H9 (cell line): ENCODE measurements around the gene RFFL. TPM values are rescaled to one million over a fixed set of nuclear protein-coding genes. Genes with fewer than 3 reads are reported as not detected.
A peak's percentile ranks its signal among the peaks of the same experiment; 100 is the strongest.

Experiments used
- DNase-seq: peaks from one replicate; pipeline ENCODE4 v3.0.0-alpha.2; 2017
- H2AFZ ChIP-seq: one replicate; pipeline ENCODE4 v1.6.1; 2013; ENCODE audit warnings: mild to moderate bottlenecking, low read length, control low read depth, moderate library complexity
- H2AK5ac ChIP-seq: 2 replicates; pipeline ENCODE4 v1.6.1; 2013; ENCODE audit warnings: low read length, control low read depth, mixed read lengths; ENCODE audit not compliant: insufficient read length
- H2BK120ac ChIP-seq: one replicate; pipeline ENCODE4 v1.6.1; 2013; ENCODE audit warnings: low read depth, mild to moderate bottlenecking, low read length, control low read depth, inconsistent platforms; ENCODE audit not compliant: poor library complexity, severe bottlenecking
- H2BK12ac ChIP-seq: 2 replicates; pipeline ENCODE4 v1.6.1; 2013; ENCODE audit warnings: low read length, control low read depth, mixed read lengths, low read depth; ENCODE audit not compliant: insufficient read length
- H2BK15ac ChIP-seq: 2 replicates; pipeline ENCODE4 v1.6.1; 2013; ENCODE audit warnings: low read depth, low read length, control low read depth
- H2BK20ac ChIP-seq: one replicate; pipeline ENCODE4 v1.6.1; 2013; ENCODE audit warnings: low read depth, mild to moderate bottlenecking, low read length, control low read depth, inconsistent platforms; ENCODE audit not compliant: poor library complexity, severe bottlenecking
- H2BK5ac ChIP-seq: 2 replicates; pipeline ENCODE4 v1.6.1; 2013; ENCODE audit warnings: low read length, control low read depth, mixed read lengths; ENCODE audit not compliant: insufficient read length
- H3K14ac ChIP-seq: 2 replicates; pipeline ENCODE4 v1.6.1; 2013; ENCODE audit warnings: low read length, control low read depth; ENCODE audit not compliant: insufficient read depth
- H3K18ac ChIP-seq: 2 replicates; pipeline ENCODE4 v1.6.1; 2013; ENCODE audit warnings: low read depth, mild to moderate bottlenecking, mixed read lengths, low read length, control low read depth; ENCODE audit not compliant: insufficient read length
- H3K23ac ChIP-seq: 2 replicates; pipeline ENCODE4 v1.6.1; 2013; ENCODE audit warnings: low read length, control low read depth, mixed read lengths, low read depth; ENCODE audit not compliant: insufficient read length
- H3K23me2 ChIP-seq: 2 replicates; pipeline ENCODE4 v1.6.1; 2013; ENCODE audit warnings: low read depth, mild to moderate bottlenecking, mixed read lengths, low read length, control low read depth; ENCODE audit not compliant: insufficient read length, poor library complexity, severe bottlenecking
- H3K27ac ChIP-seq: 2 replicates; pipeline ENCODE4 v1.5.1; 2013; ENCODE audit warnings: low read length, control low read depth, mixed read lengths, low read depth; ENCODE audit not compliant: insufficient read length
- H3K27me3 ChIP-seq: 2 replicates; pipeline ENCODE4 v1.6.1; 2013; ENCODE audit warnings: low read length, control low read depth, inconsistent platforms; ENCODE audit not compliant: insufficient read depth
- H3K4ac ChIP-seq: 2 replicates; pipeline ENCODE4 v1.6.1; 2013; ENCODE audit warnings: low read depth, mild to moderate bottlenecking, control low read depth, inconsistent platforms, low read length, moderate library complexity
- H3K4me1 ChIP-seq: 2 replicates; pipeline ENCODE4 v1.6.1; 2013; ENCODE audit warnings: low read length, control low read depth, inconsistent platforms; ENCODE audit not compliant: insufficient read depth
- H3K4me2 ChIP-seq: 2 replicates; pipeline ENCODE4 v1.6.1; 2013; ENCODE audit warnings: low read length, control low read depth, mixed read lengths; ENCODE audit not compliant: insufficient read length, insufficient read depth
- H3K56ac ChIP-seq: 2 replicates; pipeline ENCODE4 v1.6.1; 2013; ENCODE audit warnings: low read depth, mild to moderate bottlenecking, mixed read lengths, low read length, control low read depth; ENCODE audit not compliant: insufficient read length
- H3K79me1 ChIP-seq: 2 replicates; pipeline ENCODE4 v1.6.1; 2013; ENCODE audit warnings: low read depth, mild to moderate bottlenecking, moderate library complexity, low read length, control low read depth, inconsistent platforms; ENCODE audit not compliant: insufficient read depth, poor library complexity, severe bottlenecking
- H3K79me2 ChIP-seq: 2 replicates; pipeline ENCODE4 v1.6.1; 2013; ENCODE audit warnings: low read length, control low read depth, inconsistent platforms; ENCODE audit not compliant: insufficient read depth
- H3K9ac ChIP-seq: 2 replicates; pipeline ENCODE4 v1.6.1; 2013; ENCODE audit warnings: low read length, control low read depth, mixed read lengths; ENCODE audit not compliant: insufficient read length; ENCODE audit errors: extremely low read depth
- H3K9me3 ChIP-seq: one replicate; pipeline ENCODE4 v1.6.1; 2013; ENCODE audit warnings: low read depth, low read length, inconsistent platforms; ENCODE audit not compliant: control insufficient read depth
- H3T11ph ChIP-seq: one replicate; pipeline ENCODE4 v1.6.1; 2013; ENCODE audit warnings: mild to moderate bottlenecking, low read length, control low read depth, inconsistent platforms
- H4K20me1 ChIP-seq: one replicate; pipeline ENCODE4 v1.6.1; 2013; ENCODE audit not compliant: control insufficient read depth, insufficient read length, insufficient read depth
- H4K5ac ChIP-seq: 2 replicates; pipeline ENCODE4 v1.6.1; 2013; ENCODE audit warnings: low read depth, mild to moderate bottlenecking, mixed read lengths, low read length, control low read depth; ENCODE audit not compliant: insufficient read length
- H4K8ac ChIP-seq: replicated peaks from 2 replicates; pipeline ENCODE4 v1.6.1; 2013; ENCODE audit warnings: low read length, control low read depth, mixed read lengths, low read depth; ENCODE audit not compliant: insufficient read length
- H4K91ac ChIP-seq: 2 replicates; pipeline ENCODE4 v1.6.1; 2013; ENCODE audit warnings: low read depth, mild to moderate bottlenecking, moderate library complexity, mixed read lengths, low read length, control low read depth; ENCODE audit not compliant: insufficient read length
- H3K27ac Mint-ChIP-seq, 3 experiments: 2 replicates in 2 of 3; 3 replicates in 1 of 3; pipeline ENCODE4 v1.8.0; 2020 to 2021; ENCODE audit warnings: mixed read lengths in 3 of 3, mild to moderate bottlenecking in 1 of 3, moderate library complexity in 1 of 3
- H3K27me3 Mint-ChIP-seq: 2 replicates; pipeline ENCODE4 v1.8.0; 2021; ENCODE audit warnings: low read depth, mild to moderate bottlenecking, moderate library complexity, mixed read lengths
- H3K36me3 Mint-ChIP-seq, 3 experiments: 2 replicates in 2 of 3; 3 replicates in 1 of 3; pipeline ENCODE4 v1.8.0; 2020 to 2021; ENCODE audit warnings: low read depth in 3 of 3, mixed read lengths in 3 of 3; ENCODE audit not compliant: insufficient read depth in 1 of 3
- H3K4me1 Mint-ChIP-seq, 2 experiments: 2 replicates each; pipeline ENCODE4 v1.8.0; 2020; ENCODE audit warnings: mixed read lengths in 2 of 2
- H3K4me3 Mint-ChIP-seq, 2 experiments: 2 replicates in 1 of 2; 3 replicates in 1 of 2; pipeline ENCODE4 v1.8.0; 2020 to 2021; ENCODE audit warnings: mild to moderate bottlenecking in 2 of 2, mixed read lengths in 2 of 2, moderate library complexity in 1 of 2
- H3K9me3 Mint-ChIP-seq, 2 experiments: 2 replicates in 1 of 2; 3 replicates in 1 of 2; pipeline ENCODE4 v1.8.0; 2020; ENCODE audit warnings: mild to moderate bottlenecking in 2 of 2, mixed read lengths in 2 of 2, moderate library complexity in 1 of 2
- CTCF ChIP-seq: fragments of 200-600 bp; sonication (generic); conservative IDR thresholded peaks from 3 replicates; pipeline ENCODE4 v1.8.0; 2021; ENCODE audit warnings: antibody characterized with exemption, mild to moderate bottlenecking
- WGBS: extraction: QIAGEN DNeasy Blood & Tissue Kit; methylation state at CpG from one replicate; pipeline ENCODE4 v1.1.7; 2013; ENCODE audit warnings: missing lambda C conversion rate, low lambda C conversion rate, mixed read lengths; ENCODE audit not compliant: insufficient read length; ENCODE audit errors: extremely low coverage; 5-methylcytosine and 5-hydroxymethylcytosine counted together
- total RNA-seq: library from RNA; stranded (reverse); gene quantifications from 2 replicates; pipeline ENCODE4 v1.2.1, GENCODE V29; 2021

The RFFL gene
- total RNA-seq, 1 experiment from 2014 or later = 21.1 TPM

DNA sequence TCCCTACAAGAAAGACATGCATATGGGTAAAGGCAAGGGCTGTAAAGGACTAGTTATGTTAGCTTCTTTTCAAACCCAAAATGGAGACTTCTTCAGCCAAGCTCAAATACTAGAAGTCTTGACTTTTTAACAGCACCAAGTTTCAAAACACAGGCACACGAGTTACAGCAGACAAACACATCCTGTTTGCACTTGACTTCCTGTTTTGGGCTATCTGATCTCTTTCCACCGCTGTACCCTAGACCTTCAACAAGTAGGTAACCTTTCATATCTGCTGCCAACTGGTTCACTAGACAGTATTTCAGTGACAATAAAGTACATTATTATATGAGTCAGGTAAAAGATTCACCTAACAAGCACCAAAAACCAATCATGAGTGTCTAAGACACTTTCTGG, 12.3 kb downstream of the RFFL start:
- Histone ChIP-seq H2AFZ (no peak overlapping the region), H3K9ac (no peak overlapping the region), H3K56ac (no peak overlapping the region), H3K18ac (no peak overlapping the region), H3K4ac (no peak overlapping the region), H3K14ac (no peak overlapping the region), H3T11ph (no peak overlapping the region), H3K27me3 (no peaks in the 10 kb centered on the region), H2BK20ac (no peak overlapping the region), H2AK5ac (no peak overlapping the region), H3K9me3 (no peaks in the 10 kb centered on the region), H3K27ac (no peak overlapping the region), H3K4me2 (no peak overlapping the region), H4K91ac (no peak overlapping the region), H3K23me2 (no peaks in the 10 kb centered on the region), H4K5ac (no peak overlapping the region), H2BK12ac (no peak overlapping the region), H3K79me1 (no peaks in the 10 kb centered on the region), H2BK5ac (no peak overlapping the region), H4K8ac (no peak overlapping the region), H3K23ac (no peak overlapping the region), H4K20me1 (no peaks in the 10 kb centered on the region), H2BK15ac (no peak overlapping the region), H3K4me1 (no peaks in the 10 kb centered on the region), H2BK120ac (no peak overlapping the region), H3K79me2 (no peaks in the 10 kb centered on the region)
- no CpG with 5 or more reads among the region's 2 CpGs for WGBS
- no peak for DNase-seq
- no peak for TF ChIP-seq CTCF
- no peaks in the 10 kb centered on the region for H3K27me3 Mint-ChIP-seq
- peaks cover 31% of the 10 kb centered on the region in 2 experiments for H3K4me1 Mint-ChIP-seq
- H3K9me3 Mint-ChIP-seq = no peaks in the 10 kb centered on the region
- H3K27ac Mint-ChIP-seq = 0 out of 7 replicates have a peak overlapping the region, but pooled peaks of 1 of the 3 experiments have one; percentile 24
- H3K4me3 Mint-ChIP-seq = no peak overlapping the region
- H3K36me3 Mint-ChIP-seq = 0 out of 7 replicates have a peak, but pooled peaks cover 0 to 4% (median 0%) of the 10 kb centered on the region in 3 experiments
